DMS53 treated with DMSO at 0.1 percent for 48 hours (cell line): Measurements from ENCODE around the gene PTN.

ENCODE experiments used
- DNase-seq: peaks from one replicate; lab custom pipeline; 2025; ENCODE audit not compliant: unreplicated experiment; lab: John Stamatoyannopoulos, UW

Gene PTN

DNA sequence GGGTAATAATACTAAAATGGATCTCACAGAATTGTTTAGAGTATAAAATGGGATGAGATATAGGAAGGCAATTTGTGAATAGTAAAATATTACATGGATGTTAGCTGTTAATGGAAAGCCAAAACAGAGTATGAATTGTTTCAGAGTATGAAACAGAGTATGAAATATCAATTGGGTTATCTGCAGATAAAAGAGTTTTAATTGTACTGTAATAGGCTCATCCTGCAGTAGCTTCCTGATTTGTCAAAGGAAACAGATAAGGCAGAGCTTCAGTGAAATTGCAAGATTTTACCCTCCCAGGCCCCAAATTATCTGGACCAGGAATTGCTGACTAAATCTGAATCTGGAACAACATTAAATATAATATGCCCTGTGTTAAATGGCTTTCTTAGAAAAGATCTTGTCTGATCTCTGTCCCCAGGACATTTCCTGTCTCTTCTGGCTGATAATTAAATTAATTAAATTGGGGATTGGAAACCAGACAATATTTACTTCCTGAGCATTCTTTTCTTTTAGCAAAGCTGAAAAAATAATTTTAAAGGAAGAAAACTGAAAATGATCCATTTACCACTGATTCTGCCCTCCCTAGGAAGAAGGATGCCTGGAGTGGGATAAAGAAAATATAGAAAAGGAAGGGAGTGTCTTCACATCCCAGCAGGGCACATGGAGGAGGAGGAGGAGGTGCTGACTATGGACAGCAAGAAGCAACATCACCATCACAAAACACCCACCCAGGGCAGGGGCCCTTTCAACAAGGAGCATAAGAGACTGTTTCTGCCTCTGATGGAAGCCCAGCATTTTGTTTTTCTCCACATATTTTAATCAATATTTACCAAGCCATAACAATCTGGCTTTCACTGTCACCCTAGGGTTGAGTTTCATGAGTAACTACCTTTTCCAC lies 18.5 kb downstream of the PTN start:
- no peak for DNase-seq

GRCh38 chr7:137316648-137317353 lies 26.7 kb downstream of the PTN start:
- DNase-seq: no peak

DNA sequence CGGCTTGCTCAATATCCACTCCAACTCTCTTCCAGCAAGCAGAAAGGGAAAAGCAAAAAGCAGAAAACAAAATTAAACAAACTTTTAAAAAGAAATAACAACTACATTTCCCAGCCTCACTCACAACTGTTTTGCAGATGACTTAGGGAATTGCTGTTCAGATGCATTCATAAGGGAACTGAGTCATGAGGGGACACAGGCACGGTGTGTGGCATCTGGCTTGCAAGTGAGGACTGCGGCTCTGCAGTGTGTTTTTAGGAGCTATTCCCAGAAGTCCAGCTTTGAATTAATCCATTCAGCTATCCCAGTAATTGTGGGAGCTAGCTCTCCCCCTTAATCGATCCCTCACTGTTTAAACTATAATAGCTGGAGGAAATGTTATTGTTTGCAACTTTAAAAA lies 30.3 kb downstream of the PTN start:
- no peak for DNase-seq

- no peak for DNase-seq
Measured at GRCh38 chr7:137306748-137307147, 36.8 kb downstream of the PTN start.

DNA sequence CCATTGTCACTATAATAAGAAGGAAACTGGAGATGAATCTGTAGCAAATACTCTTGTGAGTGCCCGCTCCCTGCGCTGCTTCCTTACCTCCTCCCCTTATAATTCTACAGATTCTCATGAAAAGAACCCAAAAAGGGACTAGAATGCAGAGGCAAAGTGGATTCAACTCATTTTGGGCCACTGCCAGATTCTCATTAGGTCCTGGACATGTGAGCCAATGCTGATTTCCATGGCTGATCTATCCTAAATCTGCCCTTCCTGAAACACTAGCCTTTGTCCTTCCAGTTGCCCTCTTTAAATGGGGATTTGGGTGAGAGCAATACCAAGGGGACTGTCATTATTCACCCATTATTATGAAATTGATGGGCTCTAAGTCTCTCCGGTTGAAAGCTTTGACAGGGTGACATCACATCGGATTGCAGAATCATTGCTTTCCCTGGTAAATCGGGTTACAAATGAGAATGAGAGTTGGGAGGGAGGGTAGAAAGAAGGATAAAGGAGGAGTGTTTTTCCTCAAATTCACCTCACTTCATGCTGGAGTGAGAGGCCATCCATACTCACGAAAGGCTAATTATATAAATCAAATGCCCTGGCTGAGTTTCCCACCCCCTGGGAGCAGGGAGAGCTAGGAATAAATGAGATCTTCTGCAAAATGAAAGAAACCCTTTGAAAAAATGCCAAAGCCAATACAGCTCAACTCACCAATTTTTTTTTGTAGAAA lies 37.5 kb downstream of the PTN start:
- no peak for DNase-seq

DNA sequence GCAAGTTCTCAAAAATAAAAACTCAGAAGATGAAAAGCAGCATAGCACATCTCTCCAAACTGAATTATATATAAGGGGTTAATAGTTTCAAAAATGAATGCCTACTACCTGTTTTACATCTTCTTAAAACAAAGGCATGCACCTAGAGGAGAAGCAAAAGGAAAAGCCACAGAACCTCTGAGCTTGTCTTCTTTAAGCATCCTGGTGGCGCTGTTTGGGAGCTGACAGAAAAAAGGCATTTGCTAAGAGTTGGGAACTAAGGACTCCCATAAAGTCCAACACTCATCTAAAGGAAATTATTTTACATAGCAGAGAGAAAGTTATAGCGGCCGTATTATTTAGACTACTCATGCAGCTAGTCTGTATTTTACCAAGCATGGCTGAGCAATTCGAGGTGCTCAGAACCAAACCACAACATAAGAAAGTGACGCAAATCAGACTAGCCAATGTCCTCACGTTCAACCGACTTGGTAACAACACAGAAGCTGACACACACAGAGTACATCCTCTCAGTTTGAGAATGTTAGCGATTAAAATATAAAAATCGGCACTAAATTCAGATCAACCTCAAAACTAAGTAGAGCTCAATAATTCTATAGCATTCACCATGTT lies 38.8 kb downstream of the PTN start:
- DNase-seq: no peak

DNA sequence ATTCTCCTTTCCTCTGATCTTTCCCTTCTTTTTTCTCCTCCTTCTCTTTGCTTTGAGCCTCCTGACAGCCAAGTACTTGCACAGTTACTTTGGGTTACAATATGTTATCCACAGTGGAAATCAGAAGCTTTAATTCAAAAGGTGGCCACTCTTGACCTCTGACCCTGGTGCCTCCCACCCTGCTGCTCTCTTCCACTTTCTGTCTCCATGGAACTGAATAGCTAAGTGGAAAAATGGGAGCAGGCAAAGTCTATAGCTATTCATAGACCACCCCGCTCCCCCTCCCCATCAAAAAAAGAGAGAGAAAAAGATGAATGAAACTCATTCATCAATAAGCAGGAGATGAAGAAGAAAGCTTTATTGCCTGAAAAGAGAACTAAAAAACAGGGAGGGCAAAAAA lies 39.4 kb downstream of the PTN start:
- no peak for DNase-seq

GRCh38 chr7:137302081-137302480 lies 41.5 kb downstream of the PTN start:
- DNase-seq: no peak

- no peak for DNase-seq
Measured at GRCh38 chr7:137298464-137298794, 45.1 kb downstream of the PTN start.

GRCh38 chr7:137297551-137298463 lies 45.7 kb downstream of the PTN start:
- no peak for DNase-seq

- DNase-seq: no peak
Measured at GRCh38 chr7:137296576-137296975, 47.0 kb downstream of the PTN start.

DNA sequence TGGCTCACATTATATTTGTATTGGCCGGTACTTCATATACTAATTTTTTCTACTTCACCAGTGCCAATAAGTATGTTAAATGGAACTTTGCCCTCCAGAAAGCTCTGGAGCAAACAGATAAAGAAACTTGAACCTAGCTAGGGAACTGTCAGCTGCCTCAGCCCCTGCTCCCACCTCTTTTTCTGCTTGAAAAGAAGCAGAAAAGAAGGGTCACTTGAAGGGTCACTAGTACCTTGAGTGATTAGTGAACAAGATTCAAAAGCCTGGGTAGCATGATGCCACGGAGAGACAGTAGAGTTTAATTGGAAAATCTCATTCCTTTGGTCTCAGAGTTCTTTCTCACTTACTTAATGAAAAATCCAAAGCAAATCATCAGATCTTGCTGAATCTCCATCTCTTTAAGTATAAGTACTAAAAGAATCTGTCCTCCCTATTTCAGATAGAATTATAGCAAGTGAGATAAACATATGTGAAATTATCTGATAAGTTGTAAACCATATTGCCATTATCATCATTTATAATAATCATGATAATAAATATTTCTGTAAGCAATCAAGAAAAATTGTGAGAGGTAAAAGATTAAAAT lies 47.7 kb downstream of the PTN start:
- DNase-seq: no peak

DNA sequence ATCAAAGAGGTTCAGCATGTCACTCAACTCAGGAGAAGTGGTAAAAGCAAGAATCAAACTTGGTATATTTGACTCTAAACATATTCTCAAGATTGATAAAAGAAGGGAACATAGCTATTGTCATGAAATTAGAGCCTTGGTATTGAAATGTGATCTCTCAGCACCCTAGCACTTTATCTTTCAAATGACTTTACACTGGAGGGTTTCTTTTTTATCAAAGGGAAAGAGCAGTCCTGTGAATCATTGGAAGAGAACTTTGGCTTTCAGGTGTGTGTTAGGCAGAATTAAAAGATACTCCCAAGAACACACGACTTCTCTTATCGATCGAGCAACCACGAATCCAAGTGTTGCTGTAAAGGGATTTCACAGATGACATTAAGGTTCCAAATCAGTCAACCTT lies 54.4 kb downstream of the PTN start:
- DNase-seq: no peak

DNA sequence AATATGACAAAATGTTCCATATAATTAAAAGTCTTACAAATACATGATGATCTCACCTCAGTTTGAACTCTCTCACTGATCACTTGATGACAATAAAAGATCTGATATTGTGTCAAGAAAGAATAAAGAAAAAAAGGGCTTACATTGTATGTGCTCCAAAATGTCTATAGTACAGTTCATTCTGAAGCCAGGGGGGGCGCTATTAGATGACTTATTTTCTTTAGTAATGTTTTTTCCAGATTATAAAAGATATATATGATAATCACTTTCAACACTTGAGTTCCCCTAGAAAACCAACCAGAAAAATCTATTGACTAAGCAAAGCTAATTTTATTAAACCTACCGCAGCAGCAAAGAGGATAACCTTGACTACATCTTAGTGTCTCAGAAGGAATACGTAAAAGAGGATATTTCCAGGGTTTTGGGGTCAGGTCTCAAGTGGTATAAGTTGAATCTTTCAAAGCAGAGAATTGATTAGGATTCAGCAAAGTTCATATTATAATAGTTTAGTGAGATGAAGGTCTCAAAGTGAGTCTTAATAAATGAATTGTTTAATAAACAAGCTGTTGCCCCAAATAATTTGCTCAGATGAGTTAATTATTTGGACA lies 55.8 kb downstream of the PTN start:
- DNase-seq: peak; percentile 21

GRCh38 chr7:137283153-137283552 lies 60.4 kb downstream of the PTN start:
- no peak for DNase-seq

DNA sequence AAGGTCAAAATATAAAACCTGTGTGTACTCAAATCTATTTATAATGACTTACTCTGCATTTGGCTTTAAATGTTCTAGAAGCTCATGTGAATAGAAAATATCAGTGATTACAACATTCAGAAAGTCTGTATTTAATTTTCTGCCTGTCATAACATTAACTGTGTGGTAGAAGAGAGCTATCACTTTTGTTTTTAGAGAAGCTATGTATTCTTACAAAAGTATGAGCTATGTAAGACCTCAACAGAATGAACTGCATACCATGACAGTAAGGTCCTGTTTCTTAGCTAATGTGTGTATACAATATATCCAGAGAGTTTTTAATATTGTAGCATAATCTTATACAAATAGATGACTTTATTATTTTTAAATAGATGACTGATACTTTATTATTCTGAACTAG lies 61.5 kb downstream of the PTN start:
- DNase-seq: no peak

- no peak for DNase-seq
Measured at GRCh38 chr7:137276189-137276588, 67.3 kb downstream of the PTN start.

- no peak for DNase-seq
Measured at GRCh38 chr7:137272249-137272648, 71.3 kb downstream of the PTN start.

GRCh38 chr7:137269240-137269639 lies 74.3 kb downstream of the PTN start:
- DNase-seq: no peak
